GM18498 (cell line): ENCODE measurements around the gene LRRC63.
"Not testable (repeated sequence)": the region's sequence is repeated elsewhere in the genome, so short reads cannot be mapped to it uniquely, and the experiment has no call there.

Experiments used
- ATAC-seq: cut with Tn5 transposase; IDR thresholded peaks from one replicate; pipeline ENCODE4 v1.9.1; 2021; ENCODE audit warnings: mild to moderate bottlenecking, moderate library complexity; ENCODE audit not compliant: unreplicated experiment

Gene LRRC63

GRCh38 chr13:46181840-46182490 is 29.8 kb upstream of the LRRC63 start, which contains the start of gene LCP1:
TSS of gene LCP1 (minus strand) at chr13:46182177. CDS start at chr13:46159662, 22,515 bp downstream.
- ATAC-seq = peak; percentile 70

GRCh38 chr13:46182491-46182877 is 29.2 kb upstream of the LRRC63 start:
- peak; percentile 1 for ATAC-seq

- ATAC-seq = no peak
Measured at GRCh38 chr13:46183018-46183946, 28.4 kb upstream of the LRRC63 start.

- ATAC-seq = peak; percentile 52
Measured at GRCh38 chr13:46184277-46184699, 27.4 kb upstream of the LRRC63 start.

- ATAC-seq = no peak
Measured at GRCh38 chr13:46185634-46186033, 26.1 kb upstream of the LRRC63 start.

- no peak for ATAC-seq
Measured at GRCh38 chr13:46192412-46192811, 19.3 kb upstream of the LRRC63 start.

- no peak for ATAC-seq
Measured at GRCh38 chr13:46195016-46195415, 16.7 kb upstream of the LRRC63 start.

- ATAC-seq = no peak
Measured at GRCh38 chr13:46197299-46198048, 14.3 kb upstream of the LRRC63 start.

- ATAC-seq = no peak
Measured at GRCh38 chr13:46198696-46199193, 13.0 kb upstream of the LRRC63 start.

GRCh38 chr13:46202188-46202795 is 9.4 kb upstream of the LRRC63 start:
- ATAC-seq = peak; percentile 66

- no peak for ATAC-seq
Measured at GRCh38 chr13:46202966-46203365, 8.8 kb upstream of the LRRC63 start.

- no peak for ATAC-seq
Measured at GRCh38 chr13:46206143-46206542, 5.6 kb upstream of the LRRC63 start.

GRCh38 chr13:46207828-46208227 is 3.9 kb upstream of the LRRC63 start:
- ATAC-seq = no peak

GRCh38 chr13:46210362-46211083 is 1.2 kb upstream of the LRRC63 start:
- ATAC-seq = no peak

- peak; percentile 34 for ATAC-seq
Measured at GRCh38 chr13:46211116-46211482, 629 bp upstream of the LRRC63 start.

GRCh38 chr13:46213242-46213641 is 1.5 kb downstream of the LRRC63 start:
- ATAC-seq = no peak

- ATAC-seq = not testable (repeated sequence)
Measured at GRCh38 chr13:46214741-46215140, 3.0 kb downstream of the LRRC63 start.

GRCh38 chr13:46220234-46220633 is 8.5 kb downstream of the LRRC63 start:
- not testable (repeated sequence) for ATAC-seq

- ATAC-seq = no peak
Measured at GRCh38 chr13:46229251-46229650, 17.5 kb downstream of the LRRC63 start.

- no peak for ATAC-seq
Measured at GRCh38 chr13:46232281-46232680, 20.6 kb downstream of the LRRC63 start.
